Omental fat pad (tissue), 4 donors: ENCODE measurements around the gene PPP1R14C. TPM values are rescaled to one million over a fixed set of nuclear protein-coding genes. Genes with fewer than 3 reads are reported as not detected.

Source experiments
- ATAC-seq: fragments of 150-250 bp; one replicate; pipeline ENCODE4 v1.9.1; 2016; ENCODE audit warnings: mild to moderate bottlenecking, moderate library complexity; ENCODE audit not compliant: low FRiP score
- DNase-seq: peaks from one replicate; pipeline ENCODE4 v3.0.0-alpha.2; 2019; ENCODE audit warnings: low spot score
- CTCF ChIP-seq, 3 donors: fragments of 450-650 bp; IDR thresholded peaks; one replicate each; pipeline ENCODE4 v1.5.1; 2016 to 2017; ENCODE audit warnings: antibody characterized with exemption in 3 of 3, mild to moderate bottlenecking in 3 of 3, moderate library complexity in 2 of 3
- total RNA-seq, 4 donors: library from RNA; depleted of rRNA; stranded (reverse); fragments of >200 nt; gene quantifications; one replicate each; pipeline ENCODE4 v1.1.0, GENCODE V29; 2016

PPP1R14C gene
- total RNA-seq, 4 donors from 2014 or later, result 0.31 to 1.1 TPM; not detected in 2

- no peak for DNase-seq
- TF ChIP-seq CTCF (IDR thresholded peaks at IDR 0.05), result no peak
- ATAC-seq, result no peak
These were observed 49.0 kb downstream of the PPP1R14C start for GRCh38 chr6:150191809-150192208.

GRCh38 chr6:150194195-150194594, 51.4 kb downstream of the PPP1R14C start:
- no peak for TF ChIP-seq CTCF (IDR thresholded peaks at IDR 0.05)
- no peak for DNase-seq
- ATAC-seq, result no peak

- ATAC-seq (no peak), DNase-seq (no peak)
- TF ChIP-seq CTCF (IDR thresholded peaks at IDR 0.05), result no peak
These were observed 53.2 kb downstream of the PPP1R14C start for GRCh38 chr6:150195996-150196417.

- TF ChIP-seq CTCF (IDR thresholded peaks at IDR 0.05), result no peak
- no peak for DNase-seq
- no peak for ATAC-seq
These were observed 54.3 kb downstream of the PPP1R14C start for GRCh38 chr6:150196942-150197745.

- DNase-seq (no peak), ATAC-seq (no peak)
- TF ChIP-seq CTCF (IDR thresholded peaks at IDR 0.05), result no peak
These were observed 55.7 kb downstream of the PPP1R14C start for GRCh38 chr6:150198532-150198931.

GRCh38 chr6:150199241-150199640, 56.4 kb downstream of the PPP1R14C start:
- ATAC-seq (no peak), DNase-seq (no peak)
- TF ChIP-seq CTCF (IDR thresholded peaks at IDR 0.05), result no peak
